DND-41 (cell line): ENCODE results near the gene MAP3K9.

Experiments
- ATAC-seq: fragments of 200-7000 bp; cut with Tn5 transposase; 3 replicates; pipeline ENCODE4 v1.9.1; 2021; ENCODE audit warnings: low read depth; ENCODE audit not compliant: insufficient read depth
- DNase-seq: peaks from one replicate; pipeline ENCODE4 v3.0.0-alpha.2; 2020
- H2AFZ ChIP-seq: 2 replicates; pipeline ENCODE4 v1.6.0; 2012; ENCODE audit warnings: low read depth, low read length
- H3K27ac ChIP-seq: 2 replicates; pipeline ENCODE4 v1.5.1; 2012; ENCODE audit warnings: low read length, inconsistent platforms
- H3K27me3 ChIP-seq: fragments of 200-600 bp; sonication (generic); 2 replicates; pipeline ENCODE4 v1.6.0; 2012; ENCODE audit warnings: low read length, mild to moderate bottlenecking, inconsistent platforms; ENCODE audit not compliant: insufficient read depth, poor library complexity
- H3K36me3 ChIP-seq: 2 replicates; pipeline ENCODE4 v1.5.1; 2012; ENCODE audit warnings: low read length, inconsistent platforms; ENCODE audit not compliant: insufficient read depth
- H3K4me1 ChIP-seq: 2 replicates; pipeline ENCODE4 v1.5.1; 2012; ENCODE audit warnings: mild to moderate bottlenecking, low read length; ENCODE audit not compliant: insufficient read depth
- H3K4me2 ChIP-seq: 2 replicates; pipeline ENCODE4 v1.6.0; 2012; ENCODE audit warnings: mild to moderate bottlenecking, moderate library complexity, low read length, inconsistent platforms; ENCODE audit not compliant: insufficient read depth
- H3K4me3 ChIP-seq, 2 experiments: fragments of 200-600 bp in 1 of 2; shearing (Covaris generic) in 1 of 2; 2 replicates each; pipeline ENCODE4 v1.5.1; 2012 to 2016; ENCODE audit warnings: inconsistent platforms in 2 of 2, low read length in 2 of 2, mild to moderate bottlenecking in 2 of 2, low read depth in 1 of 2, moderate library complexity in 1 of 2
- H3K79me2 ChIP-seq: 2 replicates; pipeline ENCODE4 v1.6.0; 2012; ENCODE audit warnings: low read length, inconsistent platforms; ENCODE audit not compliant: insufficient read depth
- H3K9ac ChIP-seq: 2 replicates; pipeline ENCODE4 v1.6.0; 2012; ENCODE audit warnings: low read depth, mild to moderate bottlenecking, inconsistent platforms, low read length, moderate library complexity
- H3K9me3 ChIP-seq: 2 replicates; pipeline ENCODE4 v1.5.1; 2012; ENCODE audit warnings: low read length, moderate library complexity, mild to moderate bottlenecking, inconsistent platforms; ENCODE audit not compliant: insufficient read depth, severe bottlenecking
- H4K20me1 ChIP-seq: 2 replicates; pipeline ENCODE4 v1.6.0; 2012; ENCODE audit warnings: low read length; ENCODE audit not compliant: insufficient read depth
- EZH2 ChIP-seq: IDR thresholded peaks from 3 replicates; pipeline ENCODE4 v1.6.1; 2012; ENCODE audit warnings: borderline replicate concordance, low read depth, mild to moderate bottlenecking, moderate library complexity, low read length, inconsistent platforms; ENCODE audit not compliant: severe bottlenecking
- TF ChIP-seq, protein P1 (sequence below): IDR thresholded peaks from 2 replicates; pipeline ENCODE4 v1.5.1; 2012; ENCODE audit warnings: borderline replicate concordance, low read length, moderate library complexity, mild to moderate bottlenecking; ENCODE audit not compliant: poor library complexity, severe bottlenecking; ENCODE audit errors: extremely low read depth

Gene MAP3K9

GRCh38 chr14:70724944-70725343 is 84.4 kb downstream of the MAP3K9 start:
- no peak overlapping the region for H3K4me2 ChIP-seq
- TF ChIP-seq EZH2: no peak
- TF ChIP-seq, protein P1, sequence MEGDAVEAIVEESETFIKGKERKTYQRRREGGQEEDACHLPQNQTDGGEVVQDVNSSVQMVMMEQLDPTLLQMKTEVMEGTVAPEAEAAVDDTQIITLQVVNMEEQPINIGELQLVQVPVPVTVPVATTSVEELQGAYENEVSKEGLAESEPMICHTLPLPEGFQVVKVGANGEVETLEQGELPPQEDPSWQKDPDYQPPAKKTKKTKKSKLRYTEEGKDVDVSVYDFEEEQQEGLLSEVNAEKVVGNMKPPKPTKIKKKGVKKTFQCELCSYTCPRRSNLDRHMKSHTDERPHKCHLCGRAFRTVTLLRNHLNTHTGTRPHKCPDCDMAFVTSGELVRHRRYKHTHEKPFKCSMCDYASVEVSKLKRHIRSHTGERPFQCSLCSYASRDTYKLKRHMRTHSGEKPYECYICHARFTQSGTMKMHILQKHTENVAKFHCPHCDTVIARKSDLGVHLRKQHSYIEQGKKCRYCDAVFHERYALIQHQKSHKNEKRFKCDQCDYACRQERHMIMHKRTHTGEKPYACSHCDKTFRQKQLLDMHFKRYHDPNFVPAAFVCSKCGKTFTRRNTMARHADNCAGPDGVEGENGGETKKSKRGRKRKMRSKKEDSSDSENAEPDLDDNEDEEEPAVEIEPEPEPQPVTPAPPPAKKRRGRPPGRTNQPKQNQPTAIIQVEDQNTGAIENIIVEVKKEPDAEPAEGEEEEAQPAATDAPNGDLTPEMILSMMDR: no peak
- no peak overlapping the region for H2AFZ ChIP-seq
- no peaks in the 10 kb centered on the region for H3K9me3 ChIP-seq
- no peaks in the 10 kb centered on the region for H3K27me3 ChIP-seq
- H3K9ac ChIP-seq: no peak overlapping the region
- no peaks in the 10 kb centered on the region for H4K20me1 ChIP-seq
- no peak overlapping the region for H3K4me3 ChIP-seq
- DNase-seq (no peak), ATAC-seq (no peak)
- peaks cover 3% of the 10 kb centered on the region; the same call in 1 of the 2 replicates for H3K36me3 ChIP-seq
- H3K4me1 ChIP-seq: no peaks in the 10 kb centered on the region
- no peak overlapping the region for H3K27ac ChIP-seq
- H3K79me2 ChIP-seq: no peaks in the 10 kb centered on the region

DNA sequence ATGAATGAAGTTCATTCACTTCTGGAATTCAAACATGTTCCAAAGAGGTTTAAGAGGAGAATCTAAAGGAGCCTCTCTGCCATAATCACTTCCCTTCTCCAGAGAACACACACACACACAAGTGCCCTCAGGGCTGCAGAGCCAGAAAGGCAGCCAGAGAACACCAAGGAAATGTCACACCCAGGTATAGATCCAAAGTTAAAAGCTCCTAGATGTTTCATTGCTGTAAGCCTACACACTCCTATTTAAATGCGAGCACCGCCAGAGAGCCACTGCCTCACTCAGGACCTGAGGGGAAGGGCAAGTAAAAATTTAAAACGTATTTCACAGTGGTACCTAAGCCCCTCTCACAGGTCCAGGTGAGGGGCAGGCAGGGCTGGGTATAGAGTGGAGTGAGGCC is 85.2 kb downstream of the MAP3K9 start:
- ATAC-seq (no peak), DNase-seq (no peak)
- Histone ChIP-seq H4K20me1 (no peaks in the 10 kb centered on the region), H3K27me3 (no peaks in the 10 kb centered on the region), H3K4me1 (no peaks in the 10 kb centered on the region), H3K4me3 (no peak overlapping the region), H3K36me3 (no peaks in the 10 kb centered on the region), H3K27ac (no peak overlapping the region), H3K4me2 (no peak overlapping the region), H2AFZ (no peak overlapping the region), H3K9me3 (no peaks in the 10 kb centered on the region), H3K79me2 (no peaks in the 10 kb centered on the region), H3K9ac (no peak overlapping the region)
- TF ChIP-seq, protein P1: no peak
- no peak for TF ChIP-seq EZH2

GRCh38 chr14:70723276-70723675 is 86.0 kb downstream of the MAP3K9 start:
- Histone ChIP-seq H4K20me1 (no peaks in the 10 kb centered on the region), H2AFZ (no peak overlapping the region), H3K4me1 (no peaks in the 10 kb centered on the region), H3K79me2 (no peaks in the 10 kb centered on the region), H3K27me3 (no peaks in the 10 kb centered on the region), H3K9ac (no peak overlapping the region), H3K4me3 (no peak overlapping the region), H3K4me2 (no peak overlapping the region), H3K9me3 (no peaks in the 10 kb centered on the region), H3K27ac (no peak overlapping the region), H3K36me3 (no peaks in the 10 kb centered on the region)
- ATAC-seq: no peak
- TF ChIP-seq, protein P1: no peak
- no peak for TF ChIP-seq EZH2
- no peak for DNase-seq

- H3K9me3 ChIP-seq: no peaks in the 10 kb centered on the region
- H3K9ac ChIP-seq: no peak overlapping the region
- H4K20me1 ChIP-seq: no peaks in the 10 kb centered on the region
- ATAC-seq: no peak
- H2AFZ ChIP-seq: no peak overlapping the region
- H3K4me3 ChIP-seq: no peak overlapping the region
- TF ChIP-seq, protein P1: no peak
- TF ChIP-seq EZH2: no peak
- H3K36me3 ChIP-seq: no peaks in the 10 kb centered on the region
- no peaks in the 10 kb centered on the region for H3K27me3 ChIP-seq
- no peak overlapping the region for H3K27ac ChIP-seq
- H3K79me2 ChIP-seq: no peaks in the 10 kb centered on the region
- H3K4me1 ChIP-seq: no peaks in the 10 kb centered on the region
- H3K4me2 ChIP-seq: no peak overlapping the region
- DNase-seq: no peak
Observed at GRCh38 chr14:70722418-70722817, 86.9 kb downstream of the MAP3K9 start.
